Activated CD4-positive, alpha-beta T cell treated with anti-CD3 and anti-CD28 coated beads, Interleukin-2, Interleukin-4, amounts not matched to agents 100 ng/mL and 50 ng/mL, durations not matched to agents 16 hours and 8 hours (primary cell): ENCODE measurements around the gene PTPRU.

Experiments used
- DNase-seq: peaks from one replicate; pipeline ENCODE4 v3.0.0-alpha.2; 2020; ENCODE audit warnings: low spot score

PTPRU gene

GRCh38 chr1:29245876-29246275 lies 9.6 kb downstream of the PTPRU start:
- peak; percentile 22 for DNase-seq

DNA sequence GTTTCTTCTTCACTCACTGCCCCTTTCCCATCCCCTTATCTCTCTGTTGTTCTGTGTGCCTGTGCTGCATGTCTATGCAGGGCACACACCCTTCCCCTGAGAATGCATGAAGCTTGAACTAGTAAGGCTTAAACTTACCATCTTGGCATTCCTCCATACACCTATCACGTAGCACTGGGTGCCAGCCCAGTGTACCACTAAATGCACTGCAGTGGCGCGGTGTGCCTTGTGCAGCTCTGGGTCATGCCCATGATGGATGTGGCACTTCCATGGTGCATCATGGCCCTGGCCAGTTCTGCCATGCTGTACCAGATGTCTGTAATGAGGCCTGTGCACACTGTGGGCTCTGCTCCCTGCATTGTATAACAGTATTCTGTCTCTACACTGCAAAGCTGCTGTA lies 10.7 kb downstream of the PTPRU start:
- no peak for DNase-seq

DNA sequence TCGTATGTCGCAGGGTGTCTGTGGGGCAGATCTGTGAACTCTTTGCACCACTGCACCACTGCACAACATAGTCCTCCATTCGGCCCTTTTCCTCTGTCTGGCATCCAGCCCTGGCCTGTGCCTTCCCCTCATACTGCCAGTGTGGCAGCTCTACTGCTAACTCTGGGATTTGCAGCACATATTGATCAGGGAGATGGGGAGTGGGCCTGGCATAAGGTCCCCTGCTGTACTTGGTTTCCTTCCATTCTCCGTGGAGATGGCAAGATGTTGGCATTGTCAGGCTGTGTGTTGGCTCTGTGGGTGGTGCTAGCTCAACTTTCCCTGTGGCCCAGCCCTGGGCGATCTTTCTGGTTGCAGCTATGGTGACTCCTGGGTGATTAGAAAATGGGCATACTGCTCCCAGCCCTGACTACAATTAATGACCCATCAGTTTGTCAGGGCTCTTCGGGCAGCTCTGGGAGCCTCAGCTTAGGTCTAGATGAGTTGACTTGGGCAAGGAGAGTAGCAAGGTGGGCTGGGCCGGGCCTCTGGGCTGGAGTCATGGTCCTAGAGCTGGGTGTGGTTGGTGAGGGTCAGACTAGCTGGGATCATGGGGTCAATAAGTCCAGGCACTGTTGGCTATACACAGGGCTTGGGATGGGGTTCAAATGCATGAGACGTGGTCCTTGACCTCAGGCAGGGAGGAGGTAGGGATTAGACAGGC lies 11.4 kb downstream of the PTPRU start:
- DNase-seq = no peak

DNA sequence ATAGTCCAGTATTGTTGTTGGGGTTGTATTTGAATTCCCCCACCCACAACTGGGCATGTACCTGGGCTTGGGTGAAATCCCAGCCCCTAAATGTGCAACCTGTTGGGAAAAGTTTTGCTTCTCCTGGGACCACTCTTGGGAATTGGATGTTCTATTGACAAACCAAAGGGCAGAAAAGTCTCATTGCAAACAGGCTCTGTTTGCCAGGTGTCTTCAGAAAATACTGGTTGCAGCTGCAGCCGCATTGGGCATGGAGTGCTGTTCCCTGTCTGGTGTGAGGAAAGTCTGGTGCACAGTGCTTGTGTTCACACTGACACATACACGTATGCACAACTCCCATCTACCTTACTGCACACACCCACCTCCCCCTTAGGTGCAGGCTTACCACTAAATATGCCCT lies 12.1 kb downstream of the PTPRU start:
- no peak for DNase-seq

DNA sequence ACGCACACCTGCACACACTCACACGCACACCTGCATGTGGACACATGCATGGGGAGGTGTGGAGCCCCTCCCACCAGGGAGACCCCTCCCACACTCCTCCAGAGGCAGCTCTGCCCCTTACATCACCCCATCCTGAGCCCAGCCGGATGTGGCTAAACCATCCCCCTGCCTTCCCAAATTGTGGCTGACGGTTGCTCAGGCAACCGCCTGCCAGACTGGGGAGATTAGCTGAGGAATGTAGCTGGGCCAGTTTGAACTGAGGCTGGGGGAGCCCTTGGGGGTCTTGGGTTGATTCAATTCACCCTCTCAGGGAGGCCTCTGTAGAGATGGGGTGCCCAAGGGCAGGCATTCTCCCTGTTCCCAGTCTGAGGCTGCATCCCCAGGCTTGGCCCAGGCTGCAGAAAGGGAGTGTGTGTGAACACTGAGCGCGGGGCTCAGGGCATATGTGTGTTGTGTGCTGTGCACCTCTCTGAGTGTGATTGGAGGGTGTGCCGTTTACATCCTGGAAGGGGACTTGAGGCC lies 12.9 kb downstream of the PTPRU start:
- DNase-seq = no peak

- no peak for DNase-seq
Observed at GRCh38 chr1:29249951-29250581, 13.7 kb downstream of the PTPRU start.

DNA sequence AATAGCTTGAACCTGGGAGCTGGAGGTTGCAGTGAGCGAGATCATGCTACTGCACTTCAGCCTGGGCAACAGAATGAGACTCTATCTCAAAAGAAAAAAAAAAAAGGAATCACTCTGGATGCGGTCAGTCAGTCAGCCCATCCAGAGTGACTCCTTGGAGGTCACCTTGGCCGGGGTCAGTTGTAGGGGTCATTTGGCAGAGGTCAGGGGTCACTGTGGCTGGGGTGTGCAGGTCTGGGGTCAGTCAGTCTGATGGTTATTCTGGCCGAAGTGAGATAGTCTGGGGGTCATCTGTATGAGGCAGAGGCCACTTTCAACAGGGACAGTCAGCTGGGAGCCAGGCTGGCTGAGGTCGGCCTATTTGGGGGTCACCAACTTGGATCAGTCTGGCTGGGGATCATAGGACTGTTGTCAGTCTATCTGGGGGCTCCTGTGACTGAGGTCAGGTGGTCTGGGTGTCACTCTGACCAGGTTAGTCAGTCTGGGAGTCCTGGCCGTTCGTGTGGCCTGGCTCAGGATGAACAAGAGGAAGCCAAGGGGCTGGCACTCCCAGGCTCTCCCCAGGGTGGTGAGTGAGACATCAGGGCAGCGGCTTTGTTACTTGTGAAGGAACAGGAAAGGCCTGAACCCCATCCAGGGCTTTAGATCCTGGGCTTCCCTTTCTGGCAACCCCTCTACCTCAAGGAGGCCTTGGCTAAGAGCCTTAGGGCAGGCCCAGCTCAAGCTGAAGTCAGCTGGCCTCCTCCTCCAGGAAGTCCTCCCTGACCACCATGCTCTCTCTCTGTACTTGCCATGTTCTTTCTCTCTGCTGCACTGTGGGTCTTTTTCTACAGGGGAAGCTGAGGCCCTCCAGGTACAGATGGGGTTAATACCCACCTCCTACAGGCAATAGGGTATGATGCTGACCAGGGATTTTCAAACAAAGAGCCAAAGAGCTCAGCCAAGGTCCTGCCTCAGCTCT lies 15.1 kb downstream of the PTPRU start:
- DNase-seq = no peak

GRCh38 chr1:29253180-29253579 lies 16.9 kb downstream of the PTPRU start:
- no peak for DNase-seq

DNA sequence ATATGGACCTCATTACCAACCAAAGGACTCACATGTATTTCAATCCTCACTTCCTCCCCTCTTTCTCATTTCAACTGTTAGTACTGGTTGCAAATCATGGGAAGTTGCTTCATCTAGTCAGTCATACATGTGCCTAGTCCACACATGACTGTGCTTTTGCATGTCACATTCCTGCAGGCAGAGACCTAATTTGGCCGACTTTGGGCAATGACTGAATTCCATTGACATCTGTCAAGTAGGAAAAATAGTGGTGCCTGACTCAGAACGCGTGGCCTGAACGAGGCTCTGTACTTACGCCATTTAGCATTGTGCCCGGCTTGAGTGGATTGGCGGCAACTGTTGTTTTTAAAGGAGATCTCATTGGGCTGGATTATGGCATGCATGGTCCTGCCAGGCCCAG lies 18.0 kb downstream of the PTPRU start:
- DNase-seq = no peak

GRCh38 chr1:29255134-29255666 lies 18.9 kb downstream of the PTPRU start:
- DNase-seq = no peak

DNA sequence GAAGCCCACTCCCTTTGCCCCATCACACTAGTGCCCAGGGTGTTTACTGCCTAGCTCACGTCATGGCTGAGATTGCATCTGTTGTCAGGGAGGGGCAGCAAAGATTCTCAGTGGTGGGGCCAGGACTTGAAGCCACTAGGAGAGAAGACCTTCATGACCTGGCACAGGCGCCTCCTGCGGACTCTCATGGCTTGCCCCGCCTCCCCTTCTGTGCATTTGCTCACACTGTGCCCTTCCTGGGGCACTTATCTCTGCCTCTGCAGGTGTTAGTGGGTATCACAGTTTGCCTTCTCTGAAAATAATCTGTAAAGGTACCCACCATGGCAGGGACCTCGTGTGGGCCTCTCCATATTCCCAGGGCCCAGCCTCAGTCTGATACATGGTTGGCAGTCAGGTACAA lies 20.1 kb downstream of the PTPRU start:
- no peak for DNase-seq

- DNase-seq = no peak
Observed at GRCh38 chr1:29256979-29257804, 20.9 kb downstream of the PTPRU start.

GRCh38 chr1:29258189-29258975 lies 22.1 kb downstream of the PTPRU start:
- DNase-seq = no peak

- no peak for DNase-seq
Observed at GRCh38 chr1:29258976-29259801, 22.9 kb downstream of the PTPRU start.

DNA sequence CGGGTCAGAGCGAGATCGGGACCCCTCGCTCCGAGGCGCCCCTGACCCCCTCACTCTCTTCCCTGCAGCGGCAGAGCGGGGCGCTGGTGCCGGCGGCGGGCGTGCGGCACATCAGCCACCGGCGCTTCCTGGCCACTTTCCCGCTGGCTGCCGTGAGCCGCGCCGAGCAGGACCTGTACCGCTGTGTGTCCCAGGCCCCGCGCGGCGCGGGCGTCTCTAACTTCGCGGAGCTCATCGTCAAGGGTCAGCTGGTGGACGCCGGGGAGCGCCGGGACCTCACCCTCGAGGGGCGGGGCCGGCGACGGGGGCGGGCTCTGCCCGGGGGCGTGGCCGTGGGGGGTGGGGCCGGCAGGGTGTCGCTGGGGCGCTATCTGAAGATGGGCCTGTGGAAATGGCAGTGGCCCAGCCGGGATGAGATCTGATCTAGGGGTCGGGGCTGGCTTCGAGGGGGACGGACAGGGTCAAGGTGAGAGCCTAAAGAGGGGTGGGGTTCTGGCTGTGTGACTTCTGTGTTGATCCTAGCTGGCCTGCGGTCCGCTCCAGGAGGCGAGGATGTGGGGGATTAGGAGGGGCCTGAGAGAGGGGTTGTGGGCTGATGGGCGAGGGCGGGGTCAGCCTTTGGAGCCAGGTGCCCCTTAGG lies 23.6 kb downstream of the PTPRU start:
- DNase-seq = peak; percentile 19

- no peak for DNase-seq
Observed at GRCh38 chr1:29260531-29260930, 24.2 kb downstream of the PTPRU start.

GRCh38 chr1:29264773-29265389 lies 28.6 kb downstream of the PTPRU start:
- no peak for DNase-seq

DNA sequence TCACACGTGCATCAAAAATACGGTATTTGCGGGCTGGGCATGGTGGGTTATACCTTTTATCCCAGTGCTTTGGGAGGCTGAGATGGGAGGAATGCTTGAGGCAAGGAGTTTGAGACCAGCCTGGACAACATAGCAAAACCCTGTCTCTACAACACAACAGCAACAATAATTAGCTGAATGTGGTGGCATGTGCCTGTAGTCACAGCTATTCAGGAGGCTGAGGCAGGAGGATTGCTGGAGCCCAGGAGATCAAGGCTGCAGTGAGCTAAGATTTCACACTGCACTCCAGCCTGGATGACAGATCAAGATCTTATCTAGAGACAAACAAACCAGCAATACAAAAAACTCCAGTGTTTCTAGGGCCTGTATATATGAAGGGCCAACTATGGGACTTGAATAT lies 30.6 kb downstream of the PTPRU start:
- no peak for DNase-seq
